Measurements from ENCODE around the gene AP2B1.

DNA sequence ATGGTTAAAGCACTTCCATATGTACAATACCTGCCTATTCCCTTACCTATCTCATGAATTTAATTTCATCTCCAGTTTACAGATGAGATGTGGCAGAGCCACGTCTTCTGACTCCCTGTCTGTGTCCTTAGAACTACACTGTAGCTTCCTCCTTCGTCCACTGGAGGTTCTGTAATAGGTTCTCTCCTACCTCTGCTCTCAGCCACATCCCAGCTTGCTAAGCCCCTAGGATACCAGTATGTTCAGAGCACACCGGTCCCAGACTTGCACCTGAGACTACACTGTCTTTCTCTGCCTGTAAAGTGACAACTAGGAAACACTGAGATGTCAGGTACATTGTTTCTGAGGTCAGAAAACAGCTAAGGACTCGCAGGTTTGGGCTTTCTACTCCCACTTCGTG lies 140.5 kb downstream of the AP2B1 start:
- TF ChIP-seq POLR2A (IDR thresholded peaks at IDR 0.05) (no peak), EP300 (IDR thresholded peaks at IDR 0.05) (no peak), POLR2AphosphoS5 (IDR thresholded peaks at IDR 0.05) (no peak)
- TF ChIP-seq, protein P1, sequence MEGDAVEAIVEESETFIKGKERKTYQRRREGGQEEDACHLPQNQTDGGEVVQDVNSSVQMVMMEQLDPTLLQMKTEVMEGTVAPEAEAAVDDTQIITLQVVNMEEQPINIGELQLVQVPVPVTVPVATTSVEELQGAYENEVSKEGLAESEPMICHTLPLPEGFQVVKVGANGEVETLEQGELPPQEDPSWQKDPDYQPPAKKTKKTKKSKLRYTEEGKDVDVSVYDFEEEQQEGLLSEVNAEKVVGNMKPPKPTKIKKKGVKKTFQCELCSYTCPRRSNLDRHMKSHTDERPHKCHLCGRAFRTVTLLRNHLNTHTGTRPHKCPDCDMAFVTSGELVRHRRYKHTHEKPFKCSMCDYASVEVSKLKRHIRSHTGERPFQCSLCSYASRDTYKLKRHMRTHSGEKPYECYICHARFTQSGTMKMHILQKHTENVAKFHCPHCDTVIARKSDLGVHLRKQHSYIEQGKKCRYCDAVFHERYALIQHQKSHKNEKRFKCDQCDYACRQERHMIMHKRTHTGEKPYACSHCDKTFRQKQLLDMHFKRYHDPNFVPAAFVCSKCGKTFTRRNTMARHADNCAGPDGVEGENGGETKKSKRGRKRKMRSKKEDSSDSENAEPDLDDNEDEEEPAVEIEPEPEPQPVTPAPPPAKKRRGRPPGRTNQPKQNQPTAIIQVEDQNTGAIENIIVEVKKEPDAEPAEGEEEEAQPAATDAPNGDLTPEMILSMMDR (IDR thresholded peaks at IDR 0.05): no peak

All from stomach (tissue), 4 donors.